Panc1 (cell line): Measurements from ENCODE around the gene CSNK2A2.

Source experiments
- CTCF ChIP-seq: fragments of 450-650 bp; IDR thresholded peaks from 2 replicates; pipeline ENCODE4 v1.5.1; 2017; ENCODE audit warnings: mild to moderate bottlenecking
- POLR2AphosphoS5 ChIP-seq: IDR thresholded peaks from 2 replicates; pipeline ENCODE4 v1.6.1; 2012; ENCODE audit warnings: mild to moderate bottlenecking, low read depth, low read length, moderate library complexity
- REST ChIP-seq, 2 experiments: IDR thresholded peaks; 2 replicates each; pipeline ENCODE4 v1.6.1; 2011 to 2012; ENCODE audit warnings: low read depth in 2 of 2, control low read depth in 1 of 2, low read length in 1 of 2, mild to moderate bottlenecking in 1 of 2, moderate library complexity in 1 of 2; ENCODE audit not compliant: insufficient read depth in 1 of 2
- TCF7L2 ChIP-seq: IDR thresholded peaks from 2 replicates; pipeline ENCODE4 v1.6.1; 2011; ENCODE audit warnings: mild to moderate bottlenecking, low read depth, low read length, inconsistent platforms

GRCh38 chr16:58109330-58109729 is 88.6 kb downstream of the CSNK2A2 start:
- TF ChIP-seq CTCF (no peak), REST (IDR thresholded peaks at IDR 0.05; ENCODE audit: insufficient read depth in 1 of 2, low read depth in 2 of 2, low read length in 1 of 2) (no peak), POLR2AphosphoS5 (no peak), TCF7L2 (no peak)
